ENCODE measurements around the gene EXOC8. TPM values are rescaled to one million over a fixed set of nuclear protein-coding genes. Genes with fewer than 3 reads are reported as not detected.

Gene EXOC8
- total and polyA plus RNA-seq, 9 of the 15 experiments (the other 6 are each of a cell fraction or from before 2014, with no cell fraction given), result 2.1 to 13.6 (median 7.2) TPM

- Histone ChIP-seq H4K20me1 (replicated peaks; ENCODE audit: control insufficient read depth, insufficient read depth, low read length) (peaks cover 9% of the 10 kb centered on the region), H3K27ac (ENCODE audit: extremely low read depth, low read depth, low read length) (no peak overlapping the region), H3K4me2 (ENCODE audit: insufficient read depth, low read length) (no peak overlapping the region), H3K9me3 (replicated peaks; ENCODE audit: control insufficient read depth, insufficient read depth, low read depth, low read length) (no peaks in the 10 kb centered on the region), H3K27me3 (ENCODE audit: control insufficient read depth in 2 of 2, insufficient read depth in 2 of 2, low read length in 2 of 2) (no peaks in the 10 kb centered on the region), H3K9me1 (ENCODE audit: control insufficient read depth, insufficient read depth, low read length) (no peaks in the 10 kb centered on the region), H3K79me2 (ENCODE audit: control insufficient read depth, insufficient read depth, low read length) (peaks cover 32% of the 10 kb centered on the region), H3K9ac (ENCODE audit: insufficient read depth in 1 of 2, low read depth in 2 of 2, low read length in 2 of 2) (no peak overlapping the region), H3K4me3 (no peak overlapping the region), H3K4me1 (replicated peaks in 1 of 2; ENCODE audit: control insufficient read depth in 2 of 2, insufficient read depth in 2 of 2, low read length in 2 of 2) (0 out of 5 replicates have a peak, but pooled peaks cover 0 to 2% of the 10 kb centered on the region in 2 experiments), H3K36me3 (ENCODE audit: control insufficient read depth, insufficient read depth, low read length) (peaks cover 40% of the 10 kb centered on the region; the same call in 2 of the 3 replicates), H2AFZ (ENCODE audit: low read depth, low read length) (no peak overlapping the region)
- DNase-seq (ENCODE audit: extremely low read depth in 1 of 4, low spot score in 3 of 4) (no peak), ATAC-seq (no peak), FAIRE-seq (no peak)
- in situ Hi-C loops (cut with MboI), result no loop called here
- intact Hi-C loops (cut with micrococcal nuclease), result no loop called here
- no TSS peak for BruUV-seq (replicated peaks)
- ChIA-PET CTCF (ENCODE audit: low intra/inter-chr PET ratio) (no interaction called here), POLR2A (interaction anchor here (1.0 to 1.8 kb wide), 2 partner anchors 9 to 48 kb away, joined by 3 to 5 read pairs; no protein-coding TSS in a partner anchor)
- no peak for TF ChIP-seq SMARCE1 (IDR thresholded peaks at IDR 0.05)
- TF ChIP-seq ILF3 (IDR thresholded peaks at IDR 0.05; ENCODE audit: borderline replicate concordance), result no peak
- TF ChIP-seq MTA3 (IDR thresholded peaks at IDR 0.05; ENCODE audit: borderline replicate concordance), result no peak
- no peak for TF ChIP-seq MEF2D (tag; conservative IDR thresholded peaks at IDR 0.05; ENCODE audit: low read depth)
- no peak for TF ChIP-seq ZBTB8A (IDR thresholded peaks at IDR 0.05; ENCODE audit: partially characterized antibody)
- TF ChIP-seq ZNF12 (CRISPR knock-in tag; IDR thresholded peaks at IDR 0.05), result no peak
- TF ChIP-seq CHCHD3 (CRISPR knock-in tag; IDR thresholded peaks at IDR 0.05), result no peak
- no peak for TF ChIP-seq PBX2 (CRISPR knock-in tag; IDR thresholded peaks at IDR 0.05; ENCODE audit: low read depth)
- TF ChIP-seq PBX2 (tag; conservative IDR thresholded peaks at IDR 0.05; ENCODE audit: low read depth), result no peak
- TF ChIP-seq U2AF1 (optimal IDR thresholded peaks at IDR 0.05; ENCODE audit: low read depth, low read length), result no peak
- no peak for TF ChIP-seq SMAD2 (IDR thresholded peaks at IDR 0.05; ENCODE audit: low read depth, low read length)
- no peak for TF ChIP-seq EP300 (IDR thresholded peaks at IDR 0.05; ENCODE audit: low read length)
- no peak for TF ChIP-seq NBN (IDR thresholded peaks at IDR 0.05; ENCODE audit: low read depth)
- no peak for TF ChIP-seq E4F1 (CRISPR knock-in tag; IDR thresholded peaks at IDR 0.05; ENCODE audit: borderline replicate concordance)
Measured at GRCh38 chr1:231372501-231372900, 34.8 kb upstream of the EXOC8 start.
